ENCODE measurements around the gene EQTN.

DNA sequence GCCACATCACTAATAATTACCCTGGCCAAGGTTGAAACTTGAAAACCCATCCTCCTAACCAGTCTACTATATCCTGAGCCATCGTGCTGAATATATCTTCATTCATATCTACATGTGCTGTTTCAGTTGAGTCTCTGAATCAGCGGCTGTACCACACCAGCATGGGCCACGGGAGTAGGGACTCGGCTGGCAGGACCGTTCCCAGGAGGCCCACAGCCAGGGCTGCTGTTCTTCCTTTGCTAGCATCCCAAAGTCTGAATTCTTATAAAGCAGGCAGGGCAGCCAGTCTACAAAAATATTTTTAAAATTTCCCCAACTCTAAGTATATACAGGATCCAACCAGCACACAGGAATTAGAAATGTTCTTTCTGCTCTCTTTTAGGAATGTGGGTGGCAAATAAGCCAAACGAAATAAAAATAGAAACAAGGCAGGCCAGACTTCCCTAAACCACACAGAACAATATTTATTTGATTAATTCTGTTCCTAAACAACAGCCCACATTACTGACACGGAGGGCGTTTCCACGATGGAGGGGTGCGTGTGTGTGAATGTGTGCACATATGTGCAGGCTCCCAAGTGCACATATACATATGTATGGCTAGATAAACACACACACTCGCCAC is 42.8 kb upstream of the EQTN start:
- TF ChIP-seq SP1 (IDR thresholded peaks at IDR 0.05) (no peak), ARNT (IDR thresholded peaks at IDR 0.05) (no peak), FOXM1 (IDR thresholded peaks at IDR 0.05; ENCODE audit: borderline replicate concordance) (no peak), BHLHE40 (IDR thresholded peaks at IDR 0.05; ENCODE audit: borderline replicate concordance) (no peak), TARDBP (IDR thresholded peaks at IDR 0.05) (no peak), ZNF384 (IDR thresholded peaks at IDR 0.05) (no peak), FOXK2 (IDR thresholded peaks at IDR 0.05) (no peak), NFRKB (IDR thresholded peaks at IDR 0.05) (no peak)
- TF ChIP-seq, protein P1, sequence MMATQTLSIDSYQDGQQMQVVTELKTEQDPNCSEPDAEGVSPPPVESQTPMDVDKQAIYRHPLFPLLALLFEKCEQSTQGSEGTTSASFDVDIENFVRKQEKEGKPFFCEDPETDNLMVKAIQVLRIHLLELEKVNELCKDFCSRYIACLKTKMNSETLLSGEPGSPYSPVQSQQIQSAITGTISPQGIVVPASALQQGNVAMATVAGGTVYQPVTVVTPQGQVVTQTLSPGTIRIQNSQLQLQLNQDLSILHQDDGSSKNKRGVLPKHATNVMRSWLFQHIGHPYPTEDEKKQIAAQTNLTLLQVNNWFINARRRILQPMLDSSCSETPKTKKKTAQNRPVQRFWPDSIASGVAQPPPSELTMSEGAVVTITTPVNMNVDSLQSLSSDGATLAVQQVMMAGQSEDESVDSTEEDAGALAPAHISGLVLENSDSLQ (IDR thresholded peaks at IDR 0.05) = no peak

Measured in HEK293T (cell line).